CD14-positive monocyte (primary cell): Measurements from ENCODE around the gene MOCOS. TPM values are rescaled to one million over a fixed set of nuclear protein-coding genes. Genes with fewer than 3 reads are reported as not detected.

ENCODE experiments used
- DNase-seq, 3 donors: peaks; one replicate each; pipeline ENCODE4 v3.0.0-alpha.2; 2011 to 2022
- H2AFZ ChIP-seq: 2 replicates; pipeline ENCODE4 v1.6.0; 2012; ENCODE audit warnings: mild to moderate bottlenecking, low read depth, low read length, inconsistent platforms; ENCODE audit not compliant: insufficient read depth, poor library complexity, severe bottlenecking
- H3K27ac ChIP-seq, 2 donors: 1 replicate in 1 of 2; 2 replicates in 1 of 2; pipeline ENCODE4 v1.5.1; 2012 to 2013; ENCODE audit warnings: low read length in 2 of 2, control low read depth in 1 of 2, inconsistent platforms in 1 of 2, low read depth in 1 of 2, mild to moderate bottlenecking in 1 of 2
- H3K27me3 ChIP-seq, 2 donors: one replicate each; pipeline versions ENCODE4 v1.6.0 to v1.6.1; 2011 to 2013; ENCODE audit warnings: low read length in 2 of 2; ENCODE audit not compliant: control insufficient read depth in 2 of 2, insufficient read depth in 2 of 2
- H3K36me3 ChIP-seq, 2 donors: replicated peaks in 1 of 2; 1 replicate in 1 of 2; 2 replicates in 1 of 2; pipeline versions ENCODE4 v1.5.1 to v1.6.1; 2012 to 2013; ENCODE audit warnings: low read length in 2 of 2, control low read depth in 1 of 2, inconsistent platforms in 1 of 2, mild to moderate bottlenecking in 1 of 2; ENCODE audit not compliant: insufficient read depth in 2 of 2, control insufficient read depth in 1 of 2
- H3K4me1 ChIP-seq, 2 donors: 1 replicate in 1 of 2; 2 replicates in 1 of 2; pipeline versions ENCODE4 v1.5.1 to v1.6.1; 2012 to 2013; ENCODE audit warnings: low read length in 2 of 2, control low read depth in 1 of 2, inconsistent platforms in 1 of 2, mild to moderate bottlenecking in 1 of 2, moderate library complexity in 1 of 2; ENCODE audit not compliant: insufficient read depth in 2 of 2, control insufficient read depth in 1 of 2
- H3K4me2 ChIP-seq: replicated peaks from 2 replicates; pipeline ENCODE3; 2012; ENCODE audit warnings: low read length, moderate library complexity, mild to moderate bottlenecking; ENCODE audit not compliant: poor library complexity, severe bottlenecking; ENCODE audit errors: extremely low read depth
- H3K4me3 ChIP-seq, 3 experiments: fragments of 200-600 bp in 1 of 3; sonication (generic) in 1 of 3; replicated peaks in 1 of 3; 1 replicate in 2 of 3; 2 replicates in 1 of 3; pipeline ENCODE4 v1.5.1; 2011 to 2013; ENCODE audit warnings: low read length in 3 of 3, mild to moderate bottlenecking in 3 of 3, control low read depth in 2 of 3, low read depth in 2 of 3, inconsistent platforms in 1 of 3, moderate library complexity in 1 of 3
- H3K79me2 ChIP-seq: 2 replicates; pipeline ENCODE4 v1.6.0; 2012; ENCODE audit warnings: mild to moderate bottlenecking, control low read depth, inconsistent platforms, low read length, moderate library complexity; ENCODE audit not compliant: insufficient read depth
- H3K9ac ChIP-seq: 2 replicates; pipeline ENCODE4 v1.6.0; 2017; ENCODE audit warnings: low read length, mild to moderate bottlenecking; ENCODE audit not compliant: insufficient read depth, poor library complexity, severe bottlenecking
- H3K9me3 ChIP-seq, 2 donors: replicated peaks in 1 of 2; 1 replicate in 1 of 2; 2 replicates in 1 of 2; pipeline versions ENCODE4 v1.5.1 to v1.6.1; 2012 to 2013; ENCODE audit warnings: low read length in 2 of 2, control low read depth in 1 of 2; ENCODE audit not compliant: control insufficient read depth in 1 of 2, insufficient read depth in 1 of 2
- H4K20me1 ChIP-seq: 2 replicates; pipeline ENCODE4 v1.6.0; 2012; ENCODE audit warnings: mild to moderate bottlenecking, low read length, control low read depth, moderate library complexity; ENCODE audit not compliant: insufficient read depth
- H3K27ac Mint-ChIP-seq, 7 donors: one replicate each; pipeline ENCODE4 v1.8.0; 2020; ENCODE audit warnings: mild to moderate bottlenecking in 7 of 7, mixed read lengths in 7 of 7, moderate library complexity in 6 of 7, inconsistent platforms in 2 of 7
- H3K27me3 Mint-ChIP-seq, 3 donors: one replicate each; pipeline ENCODE4 v1.8.0; 2021 to 2022; ENCODE audit warnings: low read depth in 3 of 3, mild to moderate bottlenecking in 3 of 3, mixed read lengths in 3 of 3, moderate library complexity in 3 of 3, inconsistent platforms in 1 of 3
- H3K36me3 Mint-ChIP-seq, 2 donors: one replicate each; pipeline ENCODE4 v1.8.0; 2020; ENCODE audit warnings: mixed read lengths in 2 of 2, inconsistent platforms in 1 of 2, mild to moderate bottlenecking in 1 of 2
- H3K4me1 Mint-ChIP-seq: one replicate; pipeline ENCODE4 v1.8.0; 2020; ENCODE audit warnings: mild to moderate bottlenecking, mixed read lengths
- H3K4me3 Mint-ChIP-seq, 2 donors: one replicate each; pipeline ENCODE4 v1.8.0; 2020; ENCODE audit warnings: mild to moderate bottlenecking in 2 of 2, mixed read lengths in 2 of 2, moderate library complexity in 1 of 2
- H3K9me3 Mint-ChIP-seq, 7 donors: one replicate each; pipeline ENCODE4 v1.8.0; 2020 to 2022; ENCODE audit warnings: mixed read lengths in 7 of 7, mild to moderate bottlenecking in 6 of 7, moderate library complexity in 6 of 7, inconsistent platforms in 2 of 7
- CTCF ChIP-seq: fragments of 200-600 bp; IDR thresholded peaks from one replicate; pipeline ENCODE4 v1.8.0; 2022; ENCODE audit warnings: antibody characterized with exemption, mild to moderate bottlenecking
- WGBS: methylation state at CpG from one replicate; pipeline ENCODE4 v1.1.5; 2013; ENCODE audit warnings: missing lambda C conversion rate; ENCODE audit not compliant: insufficient coverage; 5-methylcytosine and 5-hydroxymethylcytosine counted together
- intact Hi-C, 2 donors: fragments of 100-400 bp; cut with micrococcal nuclease; formaldehyde crosslinking; loops; one replicate each; pipeline versions ENCODE4 v1.15.0 to v1.15.1; 2023
- polyA plus RNA-seq, 3 donors: library from polyadenylated mRNA; depleted of rRNA in 1 of 3; unstranded in 2 of 3; stranded (reverse) in 1 of 3; fragments of 300-500 nt in 2 of 3; fragments of >200 nt in 1 of 3; fragmentation: Illumina TruSeq in 2 of 3; gene quantifications; 1 replicate in 2 of 3; 2 replicates in 1 of 3; pipeline ENCODE4 v1.2.3, GENCODE V29; 2012 to 2021

Gene MOCOS
- polyA plus RNA-seq, 3 donors: 0.03 to 0.05 TPM; not detected in 1

GRCh38 chr18:36143391-36143790, 43.9 kb upstream of the MOCOS start:
- Mint-ChIP-seq H3K9me3 (no peaks in the 10 kb centered on the region), H3K27ac (no peak overlapping the region), H3K4me3 (no peak overlapping the region), H3K36me3 (peaks cover 69 to 82% of the 10 kb centered on the region in 2 donors), H3K27me3 (no peaks in the 10 kb centered on the region), H3K4me1 (no peaks in the 10 kb centered on the region)
- no peak for DNase-seq
- Histone ChIP-seq H3K9ac (no peak overlapping the region), H2AFZ (no peak overlapping the region), H4K20me1 (no peaks in the 10 kb centered on the region), H3K4me1 (no peaks in the 10 kb centered on the region), H3K27me3 (no peaks in the 10 kb centered on the region), H3K27ac (no peak overlapping the region), H3K4me2 (no peak overlapping the region), H3K9me3 (no peaks in the 10 kb centered on the region), H3K4me3 (no peak overlapping the region), H3K36me3 (peaks cover 90 to 96% of the 10 kb centered on the region in 2 donors), H3K79me2 (no peaks in the 10 kb centered on the region)
- TF ChIP-seq CTCF: no peak
- intact Hi-C loops: no loop called here
- no CpG with 5 or more reads among the region's 2 CpGs for WGBS

- no CpG with 5 or more reads among the region's 5 CpGs for WGBS
- Histone ChIP-seq H3K27ac (no peak overlapping the region), H3K27me3 (no peaks in the 10 kb centered on the region), H3K4me3 (no peak overlapping the region), H3K9me3 (no peaks in the 10 kb centered on the region), H3K4me2 (no peak overlapping the region), H4K20me1 (no peaks in the 10 kb centered on the region), H3K4me1 (no peaks in the 10 kb centered on the region), H3K79me2 (no peaks in the 10 kb centered on the region), H2AFZ (no peak overlapping the region), H3K9ac (no peak overlapping the region), H3K36me3 (peaks cover 81 to 99% of the 10 kb centered on the region in 2 donors)
- intact Hi-C loops: no loop called here
- no peak for TF ChIP-seq CTCF
- peaks cover 82 to 89% of the 10 kb centered on the region in 2 donors for H3K36me3 Mint-ChIP-seq
- no peak overlapping the region for H3K4me3 Mint-ChIP-seq
- H3K4me1 Mint-ChIP-seq: no peaks in the 10 kb centered on the region
- H3K9me3 Mint-ChIP-seq: no peaks in the 10 kb centered on the region
- peak overlapping the region in 1 of 7 donors; percentile 28 for H3K27ac Mint-ChIP-seq
- no peak for DNase-seq
- no peaks in the 10 kb centered on the region for H3K27me3 Mint-ChIP-seq
Measured at GRCh38 chr18:36149514-36150289, 37.6 kb upstream of the MOCOS start.
